ENCODE measurements around the gene CCDC148. TPM values are rescaled to one million over a fixed set of nuclear protein-coding genes. Genes with fewer than 3 reads are reported as not detected.
A peak's percentile ranks its signal among the peaks of the same experiment; 100 is the strongest.

Gene CCDC148
- total and polyA plus RNA-seq, 2 donors from 2014 or later: 6.6 to 21.0 TPM

DNA sequence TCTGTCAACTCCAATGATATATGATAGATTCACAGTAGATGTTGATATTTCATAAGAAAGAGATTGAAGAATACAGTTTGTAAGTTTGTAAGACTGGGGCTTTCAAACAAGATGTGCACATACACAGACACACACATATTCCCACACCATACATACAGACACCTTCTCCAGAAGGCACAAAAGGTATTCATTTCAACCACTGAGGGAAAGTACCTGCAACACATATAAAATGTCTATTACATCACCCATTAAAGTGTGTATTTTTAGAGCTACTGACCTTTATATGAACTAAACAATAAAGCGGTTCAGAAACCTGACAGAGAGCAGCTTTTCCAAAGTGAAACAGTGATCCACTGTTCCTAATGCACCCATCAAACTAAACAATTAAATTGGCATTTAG is 53.3 kb downstream of the CCDC148 start:
- no peaks in the 10 kb centered on the region for H3K27me3 ChIP-seq (ENCODE audit: control insufficient read depth, insufficient read depth, low read length)
- DNase-seq (peak in 2 of 5 donors; percentile 16 to 17), FAIRE-seq (no peak)
- no peak overlapping the region for H3K9ac ChIP-seq (ENCODE audit: low read length in 3 of 3)
- no peak overlapping the region for H3K4me3 ChIP-seq (ENCODE audit: low read length in 3 of 3)
- H3K36me3 ChIP-seq (ENCODE audit: control insufficient read depth in 2 of 3, insufficient read depth in 3 of 3, low read length in 3 of 3): no peaks in the 10 kb centered on the region
- no peak for TF ChIP-seq CTCF (IDR thresholded peaks at IDR 0.05; ENCODE audit: borderline replicate concordance, extremely low read depth, insufficient read depth)
- no peak overlapping the region for H3K27ac ChIP-seq (ENCODE audit: low read depth in 2 of 2, low read length in 2 of 2)
- no peaks in the 10 kb centered on the region for H3K4me1 ChIP-seq (ENCODE audit: control insufficient read depth in 2 of 3, insufficient read depth in 2 of 3, low read depth in 1 of 3, low read length in 3 of 3)
- intact Hi-C loops (cut with DNase I): no loop called here
- no peaks in the 10 kb centered on the region for H3K9me3 ChIP-seq (ENCODE audit: control insufficient read depth in 2 of 3, insufficient read depth in 1 of 3, low read length in 3 of 3)

DNA sequence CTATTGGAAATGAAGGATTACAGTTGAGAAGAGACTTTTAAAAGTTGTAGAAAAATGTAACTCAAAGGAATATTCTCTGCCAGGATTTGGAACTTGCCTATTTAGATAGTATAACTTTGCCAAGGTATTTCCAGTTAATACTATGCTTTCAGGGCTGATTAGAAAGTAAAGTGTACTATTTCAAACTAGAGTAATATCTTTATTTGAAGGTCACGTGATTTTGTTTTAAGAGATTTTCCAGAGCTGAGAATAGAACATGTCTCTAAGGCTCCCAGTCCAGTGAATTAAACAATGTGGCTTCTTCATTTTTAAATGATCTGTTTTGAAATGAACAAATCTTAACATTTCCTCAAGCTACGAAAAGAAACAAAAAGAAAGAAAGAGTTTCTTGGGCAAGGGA is 53.9 kb downstream of the CCDC148 start:
- Histone ChIP-seq H3K4me3 (ENCODE audit: low read length in 3 of 3) (no peak overlapping the region), H3K4me1 (ENCODE audit: control insufficient read depth in 2 of 3, insufficient read depth in 2 of 3, low read depth in 1 of 3, low read length in 3 of 3) (no peaks in the 10 kb centered on the region), H3K27me3 (ENCODE audit: control insufficient read depth, insufficient read depth, low read length) (no peaks in the 10 kb centered on the region), H3K9ac (ENCODE audit: low read length in 3 of 3) (no peak overlapping the region), H3K9me3 (ENCODE audit: control insufficient read depth in 2 of 3, insufficient read depth in 1 of 3, low read length in 3 of 3) (no peaks in the 10 kb centered on the region), H3K27ac (ENCODE audit: low read depth in 2 of 2, low read length in 2 of 2) (no peak overlapping the region), H3K36me3 (ENCODE audit: control insufficient read depth in 2 of 3, insufficient read depth in 3 of 3, low read length in 3 of 3) (no peaks in the 10 kb centered on the region)
- intact Hi-C loops (cut with DNase I): no loop called here
- DNase-seq (no peak), FAIRE-seq (peak; percentile 49)
- no peak for TF ChIP-seq CTCF (IDR thresholded peaks at IDR 0.05; ENCODE audit: borderline replicate concordance, extremely low read depth, insufficient read depth)

GRCh38 chr2:158395166-158395565 is 61.4 kb downstream of the CCDC148 start:
- no peak for TF ChIP-seq CTCF (IDR thresholded peaks at IDR 0.05; ENCODE audit: borderline replicate concordance, extremely low read depth, insufficient read depth)
- Histone ChIP-seq H3K9ac (ENCODE audit: low read length in 3 of 3) (peak overlapping the region in 1 of 3 donors; percentile 28), H3K27ac (ENCODE audit: low read depth in 2 of 2, low read length in 2 of 2) (no peak overlapping the region), H3K36me3 (ENCODE audit: control insufficient read depth in 2 of 3, insufficient read depth in 3 of 3, low read length in 3 of 3) (no peaks in the 10 kb centered on the region), H3K9me3 (ENCODE audit: control insufficient read depth in 2 of 3, insufficient read depth in 1 of 3, low read length in 3 of 3) (no peaks in the 10 kb centered on the region), H3K4me1 (ENCODE audit: control insufficient read depth in 2 of 3, insufficient read depth in 2 of 3, low read depth in 1 of 3, low read length in 3 of 3) (peaks cover 0 to 6% (median 2%) of the 10 kb centered on the region in 3 donors), H3K4me3 (ENCODE audit: low read length in 3 of 3) (peak overlapping the region in 1 of 3 donors; percentile 5), H3K27me3 (ENCODE audit: control insufficient read depth, insufficient read depth, low read length) (no peaks in the 10 kb centered on the region)
- intact Hi-C loops (cut with DNase I): no loop called here
- FAIRE-seq (no peak), DNase-seq (peak in 1 of 5 donors; percentile 3)

- H3K27me3 ChIP-seq (ENCODE audit: control insufficient read depth, insufficient read depth, low read length): no peaks in the 10 kb centered on the region
- no peak for FAIRE-seq
- H3K4me1 ChIP-seq (ENCODE audit: control insufficient read depth in 2 of 3, insufficient read depth in 2 of 3, low read depth in 1 of 3, low read length in 3 of 3): peaks cover 0 to 6% (median 2%) of the 10 kb centered on the region in 3 donors
- DNase-seq: peak in 2 of 5 donors; percentile 4 to 13
- H3K4me3 ChIP-seq (ENCODE audit: low read length in 3 of 3): no peak overlapping the region
- no peak for TF ChIP-seq CTCF (IDR thresholded peaks at IDR 0.05; ENCODE audit: borderline replicate concordance, extremely low read depth, insufficient read depth)
- H3K36me3 ChIP-seq (ENCODE audit: control insufficient read depth in 2 of 3, insufficient read depth in 3 of 3, low read length in 3 of 3): no peaks in the 10 kb centered on the region
- H3K9me3 ChIP-seq (ENCODE audit: control insufficient read depth in 2 of 3, insufficient read depth in 1 of 3, low read length in 3 of 3): no peaks in the 10 kb centered on the region
- intact Hi-C loops (cut with DNase I): no loop called here
- no peak overlapping the region for H3K27ac ChIP-seq (ENCODE audit: low read depth in 2 of 2, low read length in 2 of 2)
- H3K9ac ChIP-seq (ENCODE audit: low read length in 3 of 3): no peak overlapping the region
Observed at GRCh38 chr2:158394453-158394852, 62.1 kb downstream of the CCDC148 start.
